IMR-90 (cell line): Measurements from ENCODE around the gene PAFAH2. TPM values are rescaled to one million over a fixed set of nuclear protein-coding genes. Genes with fewer than 3 reads are reported as not detected.

Experiments
- ATAC-seq: fragments of 200-7000 bp; cut with Tn5 transposase; 2 replicates; pipeline ENCODE4 v1.9.1; 2020; ENCODE audit warnings: low read depth, mild to moderate bottlenecking, moderate library complexity
- BruUV-seq: library from RNA; stranded (reverse); fragments of 400-500 nt; replicated peaks from 2 replicates; lab custom pipeline; 2021; lab: Mats Ljungman, UMichigan
- CTCF ChIA-PET: fragments of 300-600 bp; formaldehyde crosslinking; extraction: SDS; loops from one replicate; lab custom pipeline; 2021; ENCODE audit warnings: antibody characterized with exemption; lab: Yijun Ruan, JAX
- POLR2A ChIA-PET: fragments of 300-600 bp; sonication (Branson Sonifier 250); formaldehyde crosslinking; loops from one replicate; lab custom pipeline; 2022; ENCODE audit warnings: antibody characterized with exemption; ENCODE audit not compliant: unreplicated experiment; lab: Charles Lee
- DNase-seq: peaks from one replicate; pipeline ENCODE4 v3.0.0; 2013
- H2AFZ ChIP-seq: replicated peaks from 2 replicates; pipeline ENCODE3; 2013; ENCODE audit warnings: low read length, mild to moderate bottlenecking; ENCODE audit not compliant: poor library complexity
- H2AK5ac ChIP-seq: 2 replicates; pipeline ENCODE4 v1.6.1; 2013; ENCODE audit warnings: low read depth, low read length, inconsistent platforms
- H2AK9ac ChIP-seq: replicated peaks from 2 replicates; pipeline ENCODE3; 2013; ENCODE audit warnings: mild to moderate bottlenecking, low read depth, low read length, moderate library complexity; ENCODE audit not compliant: poor library complexity
- H2BK120ac ChIP-seq: 2 replicates; pipeline ENCODE4 v1.6.1; 2013; ENCODE audit warnings: low read depth, low read length, inconsistent platforms
- H2BK15ac ChIP-seq: 3 replicates; pipeline ENCODE4 v1.6.1; 2013; ENCODE audit warnings: low read depth, low read length, inconsistent platforms
- H2BK20ac ChIP-seq: 2 replicates; pipeline ENCODE4 v1.6.1; 2013; ENCODE audit warnings: low read depth, mild to moderate bottlenecking, inconsistent platforms, low read length, moderate library complexity
- H2BK5ac ChIP-seq: 2 replicates; pipeline ENCODE4 v1.6.1; 2013; ENCODE audit warnings: mild to moderate bottlenecking, low read depth, low read length, inconsistent platforms; ENCODE audit not compliant: poor library complexity, severe bottlenecking
- H3K14ac ChIP-seq: replicated peaks from 2 replicates; pipeline ENCODE4 v1.6.1; 2013; ENCODE audit warnings: low read depth, low read length, inconsistent platforms
- H3K18ac ChIP-seq: 2 replicates; pipeline ENCODE4 v1.6.1; 2013; ENCODE audit warnings: low read depth, low read length, control low read depth
- H3K23ac ChIP-seq: 2 replicates; pipeline ENCODE4 v1.6.1; 2013; ENCODE audit warnings: low read depth, low read length, inconsistent platforms
- H3K27ac ChIP-seq: 2 replicates; pipeline ENCODE4 v1.5.1; 2013; ENCODE audit warnings: mild to moderate bottlenecking, control low read depth, low read length; ENCODE audit not compliant: insufficient read depth
- H3K27me3 ChIP-seq: 2 replicates; pipeline ENCODE4 v1.6.1; 2013; ENCODE audit warnings: low read length; ENCODE audit not compliant: control insufficient read depth, insufficient read depth
- H3K36me3 ChIP-seq: 2 replicates; pipeline ENCODE4 v1.6.1; 2013; ENCODE audit warnings: low read length, mixed read lengths; ENCODE audit not compliant: control insufficient read depth, insufficient read depth
- H3K4ac ChIP-seq: 2 replicates; pipeline ENCODE4 v1.6.1; 2013; ENCODE audit warnings: low read depth, low read length, inconsistent platforms
- H3K4me1 ChIP-seq: 2 replicates; pipeline ENCODE4 v1.6.1; 2013; ENCODE audit warnings: low read length, mixed read lengths; ENCODE audit not compliant: control insufficient read depth, insufficient read depth
- H3K4me2 ChIP-seq: 2 replicates; pipeline ENCODE4 v1.6.1; 2013; ENCODE audit warnings: low read depth, mild to moderate bottlenecking, control low read depth, low read length, moderate library complexity
- H3K4me3 ChIP-seq: 2 replicates; pipeline ENCODE4 v1.5.1; 2013; ENCODE audit warnings: low read depth, mild to moderate bottlenecking, control low read depth, low read length, moderate library complexity; ENCODE audit not compliant: insufficient read depth
- H3K56ac ChIP-seq: 2 replicates; pipeline ENCODE4 v1.6.1; 2013; ENCODE audit warnings: low read length, inconsistent platforms; ENCODE audit not compliant: insufficient read depth; ENCODE audit errors: extremely low read depth
- H3K79me1 ChIP-seq, 2 experiments: 2 replicates each; pipeline ENCODE4 v1.6.1; 2013; ENCODE audit warnings: low read length in 2 of 2, inconsistent platforms in 1 of 2, low read depth in 1 of 2
- H3K9ac ChIP-seq: 2 replicates; pipeline ENCODE4 v1.6.1; 2013; ENCODE audit warnings: low read depth, low read length, control low read depth
- H3K9me1 ChIP-seq: 2 replicates; pipeline ENCODE4 v1.6.1; 2013; ENCODE audit warnings: low read length, inconsistent platforms; ENCODE audit not compliant: insufficient read depth
- H3K9me3 ChIP-seq: 2 replicates; pipeline ENCODE4 v1.6.1; 2013; ENCODE audit warnings: low read length; ENCODE audit not compliant: control insufficient read depth, insufficient read depth
- H4K20me1 ChIP-seq: 2 replicates; pipeline ENCODE4 v1.6.1; 2013; ENCODE audit warnings: low read length, inconsistent platforms; ENCODE audit not compliant: insufficient read depth
- H4K5ac ChIP-seq: 2 replicates; pipeline ENCODE4 v1.6.1; 2013; ENCODE audit warnings: mild to moderate bottlenecking, low read depth, low read length, control low read depth
- H4K8ac ChIP-seq, 2 experiments: 2 replicates each; pipeline ENCODE4 v1.6.1; 2013; ENCODE audit warnings: low read depth in 2 of 2, low read length in 2 of 2, control low read depth in 1 of 2, inconsistent platforms in 1 of 2
- H4K91ac ChIP-seq: 2 replicates; pipeline ENCODE4 v1.6.1; 2013; ENCODE audit warnings: low read depth, low read length, inconsistent platforms; ENCODE audit not compliant: insufficient read depth
- BHLHE40 ChIP-seq: fragments of 150-350 bp; IDR thresholded peaks from 2 replicates; pipeline ENCODE4 v1.6.1; 2016; ENCODE audit warnings: mild to moderate bottlenecking, low read depth, low read length
- CEBPB ChIP-seq: IDR thresholded peaks from 2 replicates; pipeline ENCODE4 v1.6.1; 2012; ENCODE audit warnings: low read depth, low read length, improper control_type of control experiment
- CHD1 ChIP-seq: IDR thresholded peaks from 2 replicates; pipeline ENCODE4 v1.6.1; 2012; ENCODE audit warnings: low read depth, low read length, improper control_type of control experiment
- ELK1 ChIP-seq: fragments of 150-350 bp; IDR thresholded peaks from 2 replicates; pipeline ENCODE4 v1.6.1; 2016; ENCODE audit warnings: low read depth, mild to moderate bottlenecking, low read length, moderate library complexity, borderline replicate concordance
- FOS ChIP-seq: fragments of 150-350 bp; IDR thresholded peaks from 2 replicates; pipeline ENCODE4 v1.6.1; 2016; ENCODE audit warnings: low read depth, low read length
- MAFK ChIP-seq: IDR thresholded peaks from 2 replicates; pipeline ENCODE4 v1.6.1; 2012; ENCODE audit warnings: low read depth, low read length, improper control_type of control experiment
- MAZ ChIP-seq: IDR thresholded peaks from 2 replicates; pipeline ENCODE4 v1.6.1; 2012; ENCODE audit warnings: low read depth, mild to moderate bottlenecking, low read length, improper control_type of control experiment, moderate library complexity, borderline replicate concordance
- MXI1 ChIP-seq: IDR thresholded peaks from 2 replicates; pipeline ENCODE4 v1.6.1; 2012; ENCODE audit warnings: low read depth, mild to moderate bottlenecking, low read length, moderate library complexity, borderline replicate concordance
- NFE2L2 ChIP-seq: fragments of 150-350 bp; IDR thresholded peaks from 2 replicates; pipeline ENCODE4 v1.6.1; 2016; ENCODE audit warnings: low read depth, mild to moderate bottlenecking, low read length
- POLR2A ChIP-seq: IDR thresholded peaks from 2 replicates; pipeline ENCODE4 v1.6.1; 2012; ENCODE audit warnings: mild to moderate bottlenecking, low read depth, low read length
- RAD21 ChIP-seq: IDR thresholded peaks from 2 replicates; pipeline ENCODE4 v1.6.1; 2012; ENCODE audit warnings: low read length, improper control_type of control experiment
- RCOR1 ChIP-seq: IDR thresholded peaks from 2 replicates; pipeline ENCODE4 v1.6.1; 2012; ENCODE audit warnings: mild to moderate bottlenecking, low read length, improper control_type of control experiment; ENCODE audit not compliant: insufficient replicate concordance
- RFX5 ChIP-seq: IDR thresholded peaks from 2 replicates; pipeline ENCODE4 v1.8.0; 2012; ENCODE audit warnings: low read depth, mild to moderate bottlenecking, low read length, moderate library complexity
- SMC3 ChIP-seq: fragments of 150-350 bp; IDR thresholded peaks from 2 replicates; pipeline ENCODE4 v1.6.1; 2016; ENCODE audit warnings: low read depth, mild to moderate bottlenecking, antibody characterized with exemption, low read length, moderate library complexity
- WGBS, 2 experiments: methylation state at CpG; one replicate each; pipeline versions ENCODE4 v1.1.5 to v1.1.7; 2013; ENCODE audit warnings: missing lambda C conversion rate in 2 of 2; ENCODE audit not compliant: insufficient read length in 1 of 2; ENCODE audit errors: extremely low coverage in 2 of 2; 5-methylcytosine and 5-hydroxymethylcytosine counted together
- dilution Hi-C: fragments of 300-500 bp; cut with HindIII; formaldehyde crosslinking; loops from one replicate; pipeline ENCODE4 v1.14.3; 2018; ENCODE audit warnings: low sequenced_read_pairs; ENCODE audit not compliant: unreplicated experiment
- in situ Hi-C: fragments of 300-500 bp; cut with MboI; formaldehyde crosslinking; loops from 3 replicates; pipeline ENCODE4 v1.14.3; 2019; ENCODE audit warnings: low sequenced_read_pairs, inconsistent platforms, mixed read lengths
- intact Hi-C: fragments of 100-400 bp; cut with micrococcal nuclease; formaldehyde crosslinking; loops from 2 replicates; pipeline ENCODE4 v1.10.0; 2022
- polyA plus RNA-seq, 3 experiments: library from polyadenylated mRNA; depleted of rRNA; stranded (reverse); fragments of >200 nt; gene quantifications; 2 replicates each; pipeline ENCODE4 v1.2.3, GENCODE V29; 2012; ENCODE audit warnings: low replicate concordance in 1 of 3
- total RNA-seq: library from RNA; depleted of rRNA; stranded (reverse); fragments of >200 nt; gene quantifications from 2 replicates; pipeline ENCODE4 v1.2.3, GENCODE V29; 2012
- TF ChIP-seq, protein P1 (sequence below): fragments of 150-350 bp; IDR thresholded peaks from 2 replicates; pipeline ENCODE4 v1.6.1; 2017; ENCODE audit warnings: mild to moderate bottlenecking, antibody characterized with exemption, low read length, low read depth
- TF ChIP-seq, protein P2 (sequence below): conservative IDR thresholded peaks from 2 replicates; pipeline ENCODE4 v1.5.1; 2012; ENCODE audit warnings: mild to moderate bottlenecking, low read depth, low read length, improper control_type of control experiment

The PAFAH2 gene
- total and polyA plus RNA-seq, 2 of the 4 experiments (the other 2 are of a cell fraction) = 8.3 to 12.2 TPM

DNA sequence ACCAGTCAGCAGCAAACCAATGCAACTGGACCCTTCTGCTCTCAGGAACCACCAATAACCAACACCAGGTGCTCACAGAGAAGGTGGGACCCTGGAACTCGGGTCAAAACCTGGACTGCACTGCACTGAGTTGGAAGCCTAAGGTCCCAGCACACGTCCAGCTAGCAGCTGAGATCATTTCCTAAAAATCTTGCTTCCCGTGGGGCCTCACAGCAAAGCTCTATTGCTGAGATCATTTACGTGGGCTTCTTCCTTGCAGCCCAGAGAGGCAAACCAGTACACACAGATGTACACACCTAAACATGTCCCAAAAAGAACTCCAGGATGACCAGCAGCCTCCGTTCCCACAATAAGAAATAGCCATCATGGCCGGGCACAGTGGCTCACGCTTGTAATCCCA is 68.8 kb downstream of the PAFAH2 start:
- Histone ChIP-seq H3K18ac (no peak overlapping the region), H2BK5ac (no peak overlapping the region), H4K91ac (no peak overlapping the region), H3K4ac (no peak overlapping the region), H3K27ac (no peak overlapping the region), H2AK9ac (no peak overlapping the region), H2BK120ac (no peak overlapping the region), H2BK20ac (no peak overlapping the region), H3K36me3 (no peaks in the 10 kb centered on the region), H3K4me3 (no peak overlapping the region), H4K8ac (no peak overlapping the region), H3K14ac (no peak overlapping the region), H2AFZ (no peak overlapping the region), H3K9me1 (no peaks in the 10 kb centered on the region), H3K9me3 (no peaks in the 10 kb centered on the region), H3K4me1 (peaks cover 2% of the 10 kb centered on the region; the same call in 1 of the 2 replicates), H2BK15ac (no peak overlapping the region), H2AK5ac (no peak overlapping the region), H3K4me2 (no peak overlapping the region), H3K23ac (no peak overlapping the region), H3K9ac (no peak overlapping the region), H3K56ac (no peak overlapping the region), H3K27me3 (peaks cover 29% of the 10 kb centered on the region), H4K20me1 (no peaks in the 10 kb centered on the region), H3K79me1 (no peaks in the 10 kb centered on the region), H4K5ac (no peak overlapping the region)
- ChIA-PET CTCF (no interaction called here), POLR2A (no interaction called here)
- TF ChIP-seq MAZ (no peak), CHD1 (no peak), POLR2A (no peak), RFX5 (no peak), RAD21 (no peak), SMC3 (no peak), ELK1 (no peak), BHLHE40 (no peak), MAFK (no peak), MXI1 (no peak), NFE2L2 (no peak), RCOR1 (no peak), FOS (no peak), CEBPB (no peak)
- TF ChIP-seq, protein P1, sequence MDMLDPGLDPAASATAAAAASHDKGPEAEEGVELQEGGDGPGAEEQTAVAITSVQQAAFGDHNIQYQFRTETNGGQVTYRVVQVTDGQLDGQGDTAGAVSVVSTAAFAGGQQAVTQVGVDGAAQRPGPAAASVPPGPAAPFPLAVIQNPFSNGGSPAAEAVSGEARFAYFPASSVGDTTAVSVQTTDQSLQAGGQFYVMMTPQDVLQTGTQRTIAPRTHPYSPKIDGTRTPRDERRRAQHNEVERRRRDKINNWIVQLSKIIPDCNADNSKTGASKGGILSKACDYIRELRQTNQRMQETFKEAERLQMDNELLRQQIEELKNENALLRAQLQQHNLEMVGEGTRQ = no peak
- TF ChIP-seq, protein P2, sequence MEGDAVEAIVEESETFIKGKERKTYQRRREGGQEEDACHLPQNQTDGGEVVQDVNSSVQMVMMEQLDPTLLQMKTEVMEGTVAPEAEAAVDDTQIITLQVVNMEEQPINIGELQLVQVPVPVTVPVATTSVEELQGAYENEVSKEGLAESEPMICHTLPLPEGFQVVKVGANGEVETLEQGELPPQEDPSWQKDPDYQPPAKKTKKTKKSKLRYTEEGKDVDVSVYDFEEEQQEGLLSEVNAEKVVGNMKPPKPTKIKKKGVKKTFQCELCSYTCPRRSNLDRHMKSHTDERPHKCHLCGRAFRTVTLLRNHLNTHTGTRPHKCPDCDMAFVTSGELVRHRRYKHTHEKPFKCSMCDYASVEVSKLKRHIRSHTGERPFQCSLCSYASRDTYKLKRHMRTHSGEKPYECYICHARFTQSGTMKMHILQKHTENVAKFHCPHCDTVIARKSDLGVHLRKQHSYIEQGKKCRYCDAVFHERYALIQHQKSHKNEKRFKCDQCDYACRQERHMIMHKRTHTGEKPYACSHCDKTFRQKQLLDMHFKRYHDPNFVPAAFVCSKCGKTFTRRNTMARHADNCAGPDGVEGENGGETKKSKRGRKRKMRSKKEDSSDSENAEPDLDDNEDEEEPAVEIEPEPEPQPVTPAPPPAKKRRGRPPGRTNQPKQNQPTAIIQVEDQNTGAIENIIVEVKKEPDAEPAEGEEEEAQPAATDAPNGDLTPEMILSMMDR = no peak
- intact Hi-C loops (no loop called here), in situ Hi-C loops (no loop called here), dilution Hi-C loops (no loop called here)
- WGBS, 2 experiments = 47% methylated on average over 3 of the region's 7 CpGs; no CpG with 5 or more reads in 1 of the 2 experiments
- no peak for DNase-seq
- no peak for ATAC-seq
- BruUV-seq = no TSS peak
